ENCODE results near the gene CPXM2.

CPXM2 gene

DNA sequence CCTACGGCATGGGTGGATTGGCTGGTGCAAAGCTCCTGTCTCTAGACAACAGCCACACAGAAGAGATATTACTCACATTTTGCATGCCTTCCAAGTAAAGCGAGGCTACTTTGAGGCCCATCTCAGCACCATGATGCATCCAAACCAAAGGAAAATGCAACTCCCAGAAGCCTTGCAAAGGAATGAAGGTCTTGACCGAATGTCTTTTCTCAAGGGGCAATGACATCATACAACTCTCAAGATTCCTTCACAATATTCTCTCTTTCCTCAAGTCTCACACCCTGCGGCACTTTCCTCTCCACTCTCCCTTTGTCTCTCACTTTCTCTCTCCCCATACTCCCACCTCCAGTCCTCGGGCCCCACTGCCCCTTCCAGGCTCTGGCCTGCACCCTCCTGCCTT lies 44.8 kb upstream of the CPXM2 start:
- Histone ChIP-seq H3K4me3 (replicated peaks; ENCODE audit: insufficient read depth, low read length) (no peak overlapping the region), H3K27ac (replicated peaks) (no peak overlapping the region), H3K27me3 (ENCODE audit: insufficient read depth, poor library complexity, severe bottlenecking) (no peaks in the 10 kb centered on the region)
- DNase-seq (ENCODE audit: low read depth in 1 of 2, low spot score in 1 of 2), result no peak
- TF ChIP-seq GABPA (IDR thresholded peaks at IDR 0.05; ENCODE audit: low read depth) (no peak), REST (IDR thresholded peaks at IDR 0.05; ENCODE audit: insufficient replicate concordance, low read depth) (no peak), POLR2AphosphoS5 (IDR thresholded peaks at IDR 0.05; ENCODE audit: low read depth) (no peak), CTCF (IDR thresholded peaks at IDR 0.05; ENCODE audit: insufficient read depth, low read length) (no peak), SPI1 (IDR thresholded peaks at IDR 0.05; ENCODE audit: borderline replicate concordance, low read depth) (no peak)

GRCh38 chr10:123935680-123936079 lies 44.1 kb upstream of the CPXM2 start:
- Histone ChIP-seq H3K27me3 (ENCODE audit: insufficient read depth, poor library complexity, severe bottlenecking) (no peaks in the 10 kb centered on the region), H3K27ac (replicated peaks) (no peak overlapping the region), H3K4me3 (replicated peaks; ENCODE audit: insufficient read depth, low read length) (no peak overlapping the region)
- TF ChIP-seq SPI1 (IDR thresholded peaks at IDR 0.05; ENCODE audit: borderline replicate concordance, low read depth) (no peak), POLR2AphosphoS5 (IDR thresholded peaks at IDR 0.05; ENCODE audit: low read depth) (no peak), REST (IDR thresholded peaks at IDR 0.05; ENCODE audit: insufficient replicate concordance, low read depth) (no peak), GABPA (IDR thresholded peaks at IDR 0.05; ENCODE audit: low read depth) (no peak), CTCF (IDR thresholded peaks at IDR 0.05; ENCODE audit: insufficient read depth, low read length) (no peak)
- no peak for DNase-seq (ENCODE audit: low read depth in 1 of 2, low spot score in 1 of 2)

DNA sequence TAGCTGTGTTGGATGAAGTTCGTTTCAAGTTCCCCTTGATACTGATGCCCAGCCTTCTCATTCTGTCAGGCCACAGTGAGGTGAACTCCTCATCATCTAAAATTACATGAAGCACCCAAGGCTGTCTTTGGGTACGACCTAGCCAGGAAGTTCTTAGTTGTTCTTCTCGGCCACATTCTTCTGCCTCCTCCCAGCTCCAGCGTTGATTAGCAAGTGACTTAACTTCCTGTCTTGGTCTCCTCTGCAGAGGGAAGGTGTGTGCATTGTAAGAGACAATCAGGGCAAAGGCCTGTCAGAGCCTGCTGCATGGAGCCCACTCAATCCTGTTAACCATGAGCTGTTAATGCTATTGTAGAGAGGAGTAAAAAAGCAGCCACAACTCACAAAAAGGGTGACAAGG lies 43.2 kb upstream of the CPXM2 start:
- H3K4me3 ChIP-seq (replicated peaks; ENCODE audit: insufficient read depth, low read length), result no peak overlapping the region
- no peak for DNase-seq (ENCODE audit: low read depth in 1 of 2, low spot score in 1 of 2)
- TF ChIP-seq SPI1 (IDR thresholded peaks at IDR 0.05; ENCODE audit: borderline replicate concordance, low read depth), result no peak
- no peak for TF ChIP-seq POLR2AphosphoS5 (IDR thresholded peaks at IDR 0.05; ENCODE audit: low read depth)
- no peak for TF ChIP-seq CTCF (IDR thresholded peaks at IDR 0.05; ENCODE audit: insufficient read depth, low read length)
- no peak for TF ChIP-seq GABPA (IDR thresholded peaks at IDR 0.05; ENCODE audit: low read depth)
- no peak for TF ChIP-seq REST (IDR thresholded peaks at IDR 0.05; ENCODE audit: insufficient replicate concordance, low read depth)
- no peaks in the 10 kb centered on the region for H3K27me3 ChIP-seq (ENCODE audit: insufficient read depth, poor library complexity, severe bottlenecking)
- no peak overlapping the region for H3K27ac ChIP-seq (replicated peaks)
